H9 (cell line): ENCODE results near the gene AQP9. TPM values are rescaled to one million over a fixed set of nuclear protein-coding genes. Genes with fewer than 3 reads are reported as not detected.

Source experiments
- DNase-seq: peaks from one replicate; pipeline ENCODE4 v3.0.0-alpha.2; 2017
- H2AFZ ChIP-seq: one replicate; pipeline ENCODE4 v1.6.1; 2013; ENCODE audit warnings: mild to moderate bottlenecking, low read length, control low read depth, moderate library complexity
- H2AK5ac ChIP-seq: 2 replicates; pipeline ENCODE4 v1.6.1; 2013; ENCODE audit warnings: low read length, control low read depth, mixed read lengths; ENCODE audit not compliant: insufficient read length
- H2BK120ac ChIP-seq: one replicate; pipeline ENCODE4 v1.6.1; 2013; ENCODE audit warnings: low read depth, mild to moderate bottlenecking, low read length, control low read depth, inconsistent platforms; ENCODE audit not compliant: poor library complexity, severe bottlenecking
- H2BK12ac ChIP-seq: 2 replicates; pipeline ENCODE4 v1.6.1; 2013; ENCODE audit warnings: low read length, control low read depth, mixed read lengths, low read depth; ENCODE audit not compliant: insufficient read length
- H2BK15ac ChIP-seq: 2 replicates; pipeline ENCODE4 v1.6.1; 2013; ENCODE audit warnings: low read depth, low read length, control low read depth
- H2BK20ac ChIP-seq: one replicate; pipeline ENCODE4 v1.6.1; 2013; ENCODE audit warnings: low read depth, mild to moderate bottlenecking, low read length, control low read depth, inconsistent platforms; ENCODE audit not compliant: poor library complexity, severe bottlenecking
- H2BK5ac ChIP-seq: 2 replicates; pipeline ENCODE4 v1.6.1; 2013; ENCODE audit warnings: low read length, control low read depth, mixed read lengths; ENCODE audit not compliant: insufficient read length
- H3K14ac ChIP-seq: 2 replicates; pipeline ENCODE4 v1.6.1; 2013; ENCODE audit warnings: low read length, control low read depth; ENCODE audit not compliant: insufficient read depth
- H3K18ac ChIP-seq: 2 replicates; pipeline ENCODE4 v1.6.1; 2013; ENCODE audit warnings: low read depth, mild to moderate bottlenecking, mixed read lengths, low read length, control low read depth; ENCODE audit not compliant: insufficient read length
- H3K23ac ChIP-seq: 2 replicates; pipeline ENCODE4 v1.6.1; 2013; ENCODE audit warnings: low read length, control low read depth, mixed read lengths, low read depth; ENCODE audit not compliant: insufficient read length
- H3K23me2 ChIP-seq: 2 replicates; pipeline ENCODE4 v1.6.1; 2013; ENCODE audit warnings: low read depth, mild to moderate bottlenecking, mixed read lengths, low read length, control low read depth; ENCODE audit not compliant: insufficient read length, poor library complexity, severe bottlenecking
- H3K27ac ChIP-seq: 2 replicates; pipeline ENCODE4 v1.5.1; 2013; ENCODE audit warnings: low read length, control low read depth, mixed read lengths, low read depth; ENCODE audit not compliant: insufficient read length
- H3K27me3 ChIP-seq: 2 replicates; pipeline ENCODE4 v1.6.1; 2013; ENCODE audit warnings: low read length, control low read depth, inconsistent platforms; ENCODE audit not compliant: insufficient read depth
- H3K4ac ChIP-seq: 2 replicates; pipeline ENCODE4 v1.6.1; 2013; ENCODE audit warnings: low read depth, mild to moderate bottlenecking, control low read depth, inconsistent platforms, low read length, moderate library complexity
- H3K4me1 ChIP-seq: 2 replicates; pipeline ENCODE4 v1.6.1; 2013; ENCODE audit warnings: low read length, control low read depth, inconsistent platforms; ENCODE audit not compliant: insufficient read depth
- H3K4me2 ChIP-seq: 2 replicates; pipeline ENCODE4 v1.6.1; 2013; ENCODE audit warnings: low read length, control low read depth, mixed read lengths; ENCODE audit not compliant: insufficient read length, insufficient read depth
- H3K56ac ChIP-seq: 2 replicates; pipeline ENCODE4 v1.6.1; 2013; ENCODE audit warnings: low read depth, mild to moderate bottlenecking, mixed read lengths, low read length, control low read depth; ENCODE audit not compliant: insufficient read length
- H3K79me1 ChIP-seq: 2 replicates; pipeline ENCODE4 v1.6.1; 2013; ENCODE audit warnings: low read depth, mild to moderate bottlenecking, moderate library complexity, low read length, control low read depth, inconsistent platforms; ENCODE audit not compliant: insufficient read depth, poor library complexity, severe bottlenecking
- H3K79me2 ChIP-seq: 2 replicates; pipeline ENCODE4 v1.6.1; 2013; ENCODE audit warnings: low read length, control low read depth, inconsistent platforms; ENCODE audit not compliant: insufficient read depth
- H3K9ac ChIP-seq: 2 replicates; pipeline ENCODE4 v1.6.1; 2013; ENCODE audit warnings: low read length, control low read depth, mixed read lengths; ENCODE audit not compliant: insufficient read length; ENCODE audit errors: extremely low read depth
- H3K9me3 ChIP-seq: one replicate; pipeline ENCODE4 v1.6.1; 2013; ENCODE audit warnings: low read depth, low read length, inconsistent platforms; ENCODE audit not compliant: control insufficient read depth
- H3T11ph ChIP-seq: one replicate; pipeline ENCODE4 v1.6.1; 2013; ENCODE audit warnings: mild to moderate bottlenecking, low read length, control low read depth, inconsistent platforms
- H4K20me1 ChIP-seq: one replicate; pipeline ENCODE4 v1.6.1; 2013; ENCODE audit not compliant: control insufficient read depth, insufficient read length, insufficient read depth
- H4K5ac ChIP-seq: 2 replicates; pipeline ENCODE4 v1.6.1; 2013; ENCODE audit warnings: low read depth, mild to moderate bottlenecking, mixed read lengths, low read length, control low read depth; ENCODE audit not compliant: insufficient read length
- H4K8ac ChIP-seq: replicated peaks from 2 replicates; pipeline ENCODE4 v1.6.1; 2013; ENCODE audit warnings: low read length, control low read depth, mixed read lengths, low read depth; ENCODE audit not compliant: insufficient read length
- H4K91ac ChIP-seq: 2 replicates; pipeline ENCODE4 v1.6.1; 2013; ENCODE audit warnings: low read depth, mild to moderate bottlenecking, moderate library complexity, mixed read lengths, low read length, control low read depth; ENCODE audit not compliant: insufficient read length
- H3K27ac Mint-ChIP-seq, 3 experiments: 2 replicates in 2 of 3; 3 replicates in 1 of 3; pipeline ENCODE4 v1.8.0; 2020 to 2021; ENCODE audit warnings: mixed read lengths in 3 of 3, mild to moderate bottlenecking in 1 of 3, moderate library complexity in 1 of 3
- H3K27me3 Mint-ChIP-seq: 2 replicates; pipeline ENCODE4 v1.8.0; 2021; ENCODE audit warnings: low read depth, mild to moderate bottlenecking, moderate library complexity, mixed read lengths
- H3K36me3 Mint-ChIP-seq, 3 experiments: 2 replicates in 2 of 3; 3 replicates in 1 of 3; pipeline ENCODE4 v1.8.0; 2020 to 2021; ENCODE audit warnings: low read depth in 3 of 3, mixed read lengths in 3 of 3; ENCODE audit not compliant: insufficient read depth in 1 of 3
- H3K4me1 Mint-ChIP-seq, 2 experiments: 2 replicates each; pipeline ENCODE4 v1.8.0; 2020; ENCODE audit warnings: mixed read lengths in 2 of 2
- H3K4me3 Mint-ChIP-seq, 2 experiments: 2 replicates in 1 of 2; 3 replicates in 1 of 2; pipeline ENCODE4 v1.8.0; 2020 to 2021; ENCODE audit warnings: mild to moderate bottlenecking in 2 of 2, mixed read lengths in 2 of 2, moderate library complexity in 1 of 2
- H3K9me3 Mint-ChIP-seq, 2 experiments: 2 replicates in 1 of 2; 3 replicates in 1 of 2; pipeline ENCODE4 v1.8.0; 2020; ENCODE audit warnings: mild to moderate bottlenecking in 2 of 2, mixed read lengths in 2 of 2, moderate library complexity in 1 of 2
- WGBS: extraction: QIAGEN DNeasy Blood & Tissue Kit; methylation state at CpG from one replicate; pipeline ENCODE4 v1.1.7; 2013; ENCODE audit warnings: missing lambda C conversion rate, low lambda C conversion rate, mixed read lengths; ENCODE audit not compliant: insufficient read length; ENCODE audit errors: extremely low coverage; 5-methylcytosine and 5-hydroxymethylcytosine counted together
- total RNA-seq: library from RNA; stranded (reverse); gene quantifications from 2 replicates; pipeline ENCODE4 v1.2.1, GENCODE V29; 2021
- TF ChIP-seq, protein P1 (sequence below): fragments of 200-600 bp; sonication (generic); conservative IDR thresholded peaks from 3 replicates; pipeline ENCODE4 v1.8.0; 2021; ENCODE audit warnings: antibody characterized with exemption, mild to moderate bottlenecking

Gene AQP9
- total RNA-seq, 1 experiment from 2014 or later = not detected

DNA sequence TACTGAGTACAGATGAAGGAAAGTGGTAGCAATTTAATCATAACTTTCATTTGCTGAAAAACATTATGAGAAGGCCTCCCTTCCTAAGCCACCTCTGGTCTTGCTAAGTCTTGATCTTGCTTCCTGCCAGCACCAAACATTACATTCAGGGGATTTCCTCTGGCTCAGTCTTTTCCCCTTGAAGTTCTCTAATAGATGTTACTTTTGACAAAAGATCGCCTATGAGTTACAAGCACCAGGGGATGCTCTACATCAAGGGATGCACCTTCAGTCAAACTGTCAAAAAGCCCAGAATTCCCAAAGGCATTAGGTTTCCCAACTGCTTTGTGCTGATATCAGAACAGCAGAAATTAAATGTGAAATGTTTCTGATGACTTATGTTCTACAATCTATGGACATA is 47.3 kb downstream of the AQP9 start:
- Histone ChIP-seq H3K4me1 (no peaks in the 10 kb centered on the region), H3K18ac (no peak overlapping the region), H2BK5ac (no peak overlapping the region), H3K23ac (no peak overlapping the region), H3T11ph (no peak overlapping the region), H2AFZ (no peak overlapping the region), H2BK15ac (no peak overlapping the region), H2BK12ac (no peak overlapping the region), H3K4ac (no peak overlapping the region), H2BK20ac (no peak overlapping the region), H3K4me2 (no peak overlapping the region), H3K56ac (no peak overlapping the region), H2BK120ac (no peak overlapping the region), H4K91ac (no peak overlapping the region), H3K27me3 (no peaks in the 10 kb centered on the region), H3K14ac (no peak overlapping the region), H4K20me1 (no peaks in the 10 kb centered on the region), H3K79me1 (no peaks in the 10 kb centered on the region), H3K9me3 (no peaks in the 10 kb centered on the region), H4K8ac (no peak overlapping the region), H3K9ac (no peak overlapping the region), H3K23me2 (no peaks in the 10 kb centered on the region), H2AK5ac (no peak overlapping the region), H3K27ac (no peak overlapping the region), H3K79me2 (no peaks in the 10 kb centered on the region), H4K5ac (no peak overlapping the region)
- H3K27me3 Mint-ChIP-seq = no peaks in the 10 kb centered on the region; the same call in none of the 2 replicates
- no peaks in the 10 kb centered on the region for H3K4me1 Mint-ChIP-seq
- WGBS = no CpG with 5 or more reads among the region's 1 CpG
- H3K9me3 Mint-ChIP-seq = no peaks in the 10 kb centered on the region; a peak in 1 of 5 replicates
- H3K27ac Mint-ChIP-seq = no peak overlapping the region
- no peaks in the 10 kb centered on the region for H3K36me3 Mint-ChIP-seq
- H3K4me3 Mint-ChIP-seq = no peak overlapping the region
- DNase-seq = no peak
- TF ChIP-seq, protein P1, sequence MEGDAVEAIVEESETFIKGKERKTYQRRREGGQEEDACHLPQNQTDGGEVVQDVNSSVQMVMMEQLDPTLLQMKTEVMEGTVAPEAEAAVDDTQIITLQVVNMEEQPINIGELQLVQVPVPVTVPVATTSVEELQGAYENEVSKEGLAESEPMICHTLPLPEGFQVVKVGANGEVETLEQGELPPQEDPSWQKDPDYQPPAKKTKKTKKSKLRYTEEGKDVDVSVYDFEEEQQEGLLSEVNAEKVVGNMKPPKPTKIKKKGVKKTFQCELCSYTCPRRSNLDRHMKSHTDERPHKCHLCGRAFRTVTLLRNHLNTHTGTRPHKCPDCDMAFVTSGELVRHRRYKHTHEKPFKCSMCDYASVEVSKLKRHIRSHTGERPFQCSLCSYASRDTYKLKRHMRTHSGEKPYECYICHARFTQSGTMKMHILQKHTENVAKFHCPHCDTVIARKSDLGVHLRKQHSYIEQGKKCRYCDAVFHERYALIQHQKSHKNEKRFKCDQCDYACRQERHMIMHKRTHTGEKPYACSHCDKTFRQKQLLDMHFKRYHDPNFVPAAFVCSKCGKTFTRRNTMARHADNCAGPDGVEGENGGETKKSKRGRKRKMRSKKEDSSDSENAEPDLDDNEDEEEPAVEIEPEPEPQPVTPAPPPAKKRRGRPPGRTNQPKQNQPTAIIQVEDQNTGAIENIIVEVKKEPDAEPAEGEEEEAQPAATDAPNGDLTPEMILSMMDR = 0 out of 3 replicates have a peak, but pooled peaks have one; percentile 22
